ENCODE measurements around the gene HS3ST4.

HS3ST4 gene

GRCh38 chr16:25689137-25689836, 2.5 kb upstream of the HS3ST4 start:
- H4K5ac ChIP-seq (ENCODE audit: low read length): no peak overlapping the region
- no peak overlapping the region for H3K27ac ChIP-seq (ENCODE audit: low read depth, low read length)
- no peak overlapping the region for H2AK5ac ChIP-seq (ENCODE audit: low read length)
- peaks cover 2% of the 10 kb centered on the region for H3K4me1 ChIP-seq (ENCODE audit: control insufficient read depth, low read depth, low read length)
- no peak overlapping the region for H3K9ac ChIP-seq (ENCODE audit: low read length)
- H3K79me2 ChIP-seq (ENCODE audit: control insufficient read depth, insufficient read depth, low read length): peaks cover 1% of the 10 kb centered on the region
- 100% methylated on average over 1 of the region's 10 CpGs for WGBS (ENCODE audit: extremely low coverage, insufficient coverage, low lambda C conversion rate)
- H2BK120ac ChIP-seq (ENCODE audit: low read depth, low read length): no peak overlapping the region
- H4K8ac ChIP-seq (ENCODE audit: low read depth, low read length): no peak overlapping the region
- no peaks in the 10 kb centered on the region for H3K27me3 ChIP-seq (ENCODE audit: insufficient read depth, low read length, poor library complexity)
- H3K4ac ChIP-seq (ENCODE audit: low read depth, low read length): no peak overlapping the region
- H3K4me2 ChIP-seq (ENCODE audit: low read length): no peak overlapping the region
- H2BK15ac ChIP-seq (replicated peaks; ENCODE audit: low read depth): no peak overlapping the region
- H3K36me3 ChIP-seq (ENCODE audit: control insufficient read depth, insufficient read depth, low read length): no peaks in the 10 kb centered on the region
- H3K18ac ChIP-seq (ENCODE audit: low read length): no peak overlapping the region
- no peak overlapping the region for H3K4me3 ChIP-seq (ENCODE audit: low read length)
- no peak overlapping the region for H3K56ac ChIP-seq (ENCODE audit: low read length)
- H2BK5ac ChIP-seq (ENCODE audit: low read length): no peak overlapping the region
- H3K79me1 ChIP-seq (ENCODE audit: low read length): no peaks in the 10 kb centered on the region
- no peak for DNase-seq
- no peak overlapping the region for H3K23ac ChIP-seq (ENCODE audit: low read length)

GRCh38 chr16:25690552-25691143, 1.1 kb upstream of the HS3ST4 start:
- Histone ChIP-seq H3K27me3 (ENCODE audit: insufficient read depth, low read length, poor library complexity) (no peaks in the 10 kb centered on the region), H4K8ac (ENCODE audit: low read depth, low read length) (no peak overlapping the region), H4K5ac (ENCODE audit: low read length) (no peak overlapping the region), H3K18ac (ENCODE audit: low read length) (no peak overlapping the region), H3K23ac (ENCODE audit: low read length) (no peak overlapping the region), H3K56ac (ENCODE audit: low read length) (no peak overlapping the region), H3K79me1 (ENCODE audit: low read length) (peaks cover 2% of the 10 kb centered on the region), H2BK15ac (replicated peaks; ENCODE audit: low read depth) (no peak overlapping the region), H3K27ac (ENCODE audit: low read depth, low read length) (no peak overlapping the region), H3K4me1 (ENCODE audit: control insufficient read depth, low read depth, low read length) (peaks cover 2% of the 10 kb centered on the region), H3K36me3 (ENCODE audit: control insufficient read depth, insufficient read depth, low read length) (no peaks in the 10 kb centered on the region), H2AK5ac (ENCODE audit: low read length) (no peak overlapping the region), H3K79me2 (ENCODE audit: control insufficient read depth, insufficient read depth, low read length) (peaks cover 6% of the 10 kb centered on the region), H3K4ac (ENCODE audit: low read depth, low read length) (no peak overlapping the region), H3K4me3 (ENCODE audit: low read length) (no peak overlapping the region), H3K9ac (ENCODE audit: low read length) (no peak overlapping the region), H2BK120ac (ENCODE audit: low read depth, low read length) (no peak overlapping the region), H2BK5ac (ENCODE audit: low read length) (no peak overlapping the region), H3K4me2 (ENCODE audit: low read length) (no peak overlapping the region)
- peak; percentile 32 for DNase-seq
- no CpG with 5 or more reads among the region's 6 CpGs for WGBS (ENCODE audit: extremely low coverage, insufficient coverage, low lambda C conversion rate)

- H3K23ac ChIP-seq (ENCODE audit: low read length): no peak overlapping the region
- no peak overlapping the region for H2BK120ac ChIP-seq (ENCODE audit: low read depth, low read length)
- no peak overlapping the region for H2AK5ac ChIP-seq (ENCODE audit: low read length)
- peak overlapping the region; percentile 67 for H3K9ac ChIP-seq (ENCODE audit: low read length)
- peaks cover 13% of the 10 kb centered on the region for H3K79me2 ChIP-seq (ENCODE audit: control insufficient read depth, insufficient read depth, low read length)
- peaks cover 2% of the 10 kb centered on the region for H3K4me1 ChIP-seq (ENCODE audit: control insufficient read depth, low read depth, low read length)
- WGBS (ENCODE audit: extremely low coverage, insufficient coverage, low lambda C conversion rate): no CpG with 5 or more reads among the region's 56 CpGs
- H3K4me2 ChIP-seq (ENCODE audit: low read length): peak overlapping the region; percentile 92
- H3K27ac ChIP-seq (ENCODE audit: low read depth, low read length): peak overlapping the region; percentile 8
- H3K79me1 ChIP-seq (ENCODE audit: low read length): peaks cover 2% of the 10 kb centered on the region
- no peak overlapping the region for H2BK15ac ChIP-seq (replicated peaks; ENCODE audit: low read depth)
- H3K36me3 ChIP-seq (ENCODE audit: control insufficient read depth, insufficient read depth, low read length): no peaks in the 10 kb centered on the region
- peak overlapping the region; percentile 97 for H3K18ac ChIP-seq (ENCODE audit: low read length)
- H2BK5ac ChIP-seq (ENCODE audit: low read length): no peak overlapping the region
- peak overlapping the region; percentile 86 for H3K4ac ChIP-seq (ENCODE audit: low read depth, low read length)
- no peak overlapping the region for H4K8ac ChIP-seq (ENCODE audit: low read depth, low read length)
- no peak overlapping the region for H3K4me3 ChIP-seq (ENCODE audit: low read length)
- peak; percentile 33 for DNase-seq
- no peak overlapping the region for H4K5ac ChIP-seq (ENCODE audit: low read length)
- peak overlapping the region; percentile 88 for H3K56ac ChIP-seq (ENCODE audit: low read length)
- no peaks in the 10 kb centered on the region for H3K27me3 ChIP-seq (ENCODE audit: insufficient read depth, low read length, poor library complexity)
These were observed 587 bp downstream of the HS3ST4 start for GRCh38 chr16:25692351-25692741.

DNA sequence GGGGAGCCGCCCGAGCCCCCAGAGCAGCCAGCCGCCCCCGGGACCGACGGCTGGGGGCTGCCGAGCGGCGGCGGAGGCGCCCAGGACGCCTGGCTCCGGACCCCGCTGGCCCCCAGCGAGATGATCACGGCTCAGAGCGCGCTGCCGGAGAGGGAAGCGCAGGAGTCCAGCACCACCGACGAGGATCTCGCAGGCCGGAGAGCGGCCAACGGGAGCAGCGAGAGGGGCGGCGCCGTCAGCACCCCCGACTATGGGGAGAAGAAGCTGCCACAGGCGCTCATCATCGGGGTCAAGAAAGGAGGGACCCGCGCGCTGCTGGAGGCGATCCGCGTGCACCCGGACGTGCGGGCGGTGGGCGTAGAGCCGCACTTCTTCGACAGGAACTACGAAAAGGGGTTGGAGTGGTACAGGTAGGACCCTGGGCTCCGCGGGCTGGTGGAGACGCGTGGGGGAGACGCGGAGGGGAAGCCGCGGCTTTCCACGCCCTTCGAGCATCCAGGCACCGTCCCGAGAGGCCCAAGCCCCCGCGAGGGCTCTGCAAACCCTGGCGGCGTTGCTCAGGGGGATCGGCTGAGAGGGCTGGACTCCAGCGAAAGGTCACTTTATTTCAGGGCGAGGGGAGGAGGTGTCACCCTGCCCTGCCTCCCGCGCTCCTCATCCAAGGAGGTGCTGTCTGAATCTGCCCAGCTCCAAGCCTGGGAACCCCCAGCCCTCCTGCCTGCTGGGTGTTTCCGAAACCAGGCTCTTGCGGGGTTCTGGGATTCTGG, 1.2 kb downstream of the HS3ST4 start:
- no peak overlapping the region for H2BK15ac ChIP-seq (replicated peaks; ENCODE audit: low read depth)
- no peak overlapping the region for H2AK5ac ChIP-seq (ENCODE audit: low read length)
- DNase-seq: peak; percentile 66
- peak overlapping the region; percentile 67 for H3K9ac ChIP-seq (ENCODE audit: low read length)
- H2BK120ac ChIP-seq (ENCODE audit: low read depth, low read length): no peak overlapping the region
- peaks cover 2% of the 10 kb centered on the region for H3K79me1 ChIP-seq (ENCODE audit: low read length)
- H3K36me3 ChIP-seq (ENCODE audit: control insufficient read depth, insufficient read depth, low read length): no peaks in the 10 kb centered on the region
- no peak overlapping the region for H3K27ac ChIP-seq (ENCODE audit: low read depth, low read length)
- H3K4ac ChIP-seq (ENCODE audit: low read depth, low read length): no peak overlapping the region
- H4K8ac ChIP-seq (ENCODE audit: low read depth, low read length): no peak overlapping the region
- peak overlapping the region; percentile 49 for H3K4me3 ChIP-seq (ENCODE audit: low read length)
- peak overlapping the region; percentile 97 for H3K18ac ChIP-seq (ENCODE audit: low read length)
- peak overlapping the region; percentile 92 for H3K4me2 ChIP-seq (ENCODE audit: low read length)
- no peak overlapping the region for H4K5ac ChIP-seq (ENCODE audit: low read length)
- peak overlapping the region; percentile 88 for H3K56ac ChIP-seq (ENCODE audit: low read length)
- no peaks in the 10 kb centered on the region for H3K27me3 ChIP-seq (ENCODE audit: insufficient read depth, low read length, poor library complexity)
- WGBS (ENCODE audit: extremely low coverage, insufficient coverage, low lambda C conversion rate): no CpG with 5 or more reads among the region's 70 CpGs
- peaks cover 2% of the 10 kb centered on the region for H3K4me1 ChIP-seq (ENCODE audit: control insufficient read depth, low read depth, low read length)
- H3K23ac ChIP-seq (ENCODE audit: low read length): peak overlapping the region; percentile 71
- H3K79me2 ChIP-seq (ENCODE audit: control insufficient read depth, insufficient read depth, low read length): peaks cover 13% of the 10 kb centered on the region
- no peak overlapping the region for H2BK5ac ChIP-seq (ENCODE audit: low read length)

GRCh38 chr16:25693631-25694030, 1.9 kb downstream of the HS3ST4 start:
- H3K27me3 ChIP-seq (ENCODE audit: insufficient read depth, low read length, poor library complexity): no peaks in the 10 kb centered on the region
- WGBS (ENCODE audit: extremely low coverage, insufficient coverage, low lambda C conversion rate): no CpG with 5 or more reads among the region's 9 CpGs
- H3K36me3 ChIP-seq (ENCODE audit: control insufficient read depth, insufficient read depth, low read length): no peaks in the 10 kb centered on the region
- H3K4me1 ChIP-seq (ENCODE audit: control insufficient read depth, low read depth, low read length): peaks cover 2% of the 10 kb centered on the region
- H3K9ac ChIP-seq (ENCODE audit: low read length): peak overlapping the region; percentile 67
- H2BK120ac ChIP-seq (ENCODE audit: low read depth, low read length): no peak overlapping the region
- no peak for DNase-seq
- H3K4me2 ChIP-seq (ENCODE audit: low read length): peak overlapping the region; percentile 92
- H3K79me1 ChIP-seq (ENCODE audit: low read length): peaks cover 4% of the 10 kb centered on the region
- H4K8ac ChIP-seq (ENCODE audit: low read depth, low read length): no peak overlapping the region
- no peak overlapping the region for H3K27ac ChIP-seq (ENCODE audit: low read depth, low read length)
- peak overlapping the region; percentile 88 for H3K56ac ChIP-seq (ENCODE audit: low read length)
- no peak overlapping the region for H3K23ac ChIP-seq (ENCODE audit: low read length)
- H4K5ac ChIP-seq (ENCODE audit: low read length): no peak overlapping the region
- no peak overlapping the region for H3K4ac ChIP-seq (ENCODE audit: low read depth, low read length)
- H3K79me2 ChIP-seq (ENCODE audit: control insufficient read depth, insufficient read depth, low read length): peaks cover 13% of the 10 kb centered on the region
- no peak overlapping the region for H3K18ac ChIP-seq (ENCODE audit: low read length)
- no peak overlapping the region for H2BK5ac ChIP-seq (ENCODE audit: low read length)
- no peak overlapping the region for H2AK5ac ChIP-seq (ENCODE audit: low read length)
- peak overlapping the region; percentile 2 for H3K4me3 ChIP-seq (ENCODE audit: low read length)
- no peak overlapping the region for H2BK15ac ChIP-seq (replicated peaks; ENCODE audit: low read depth)
